DND-41 (cell line): ENCODE results near the gene GTF2F2.

ENCODE experiments used
- CTCF ChIP-seq: IDR thresholded peaks from 2 replicates; pipeline ENCODE4 v1.5.1; 2012; ENCODE audit warnings: borderline replicate concordance, low read length, moderate library complexity, mild to moderate bottlenecking; ENCODE audit not compliant: poor library complexity, severe bottlenecking; ENCODE audit errors: extremely low read depth
- EZH2 ChIP-seq: IDR thresholded peaks from 3 replicates; pipeline ENCODE4 v1.6.1; 2012; ENCODE audit warnings: borderline replicate concordance, low read depth, mild to moderate bottlenecking, moderate library complexity, low read length, inconsistent platforms; ENCODE audit not compliant: severe bottlenecking

- TF ChIP-seq CTCF (no peak), EZH2 (no peak)
These were observed 122.2 kb downstream of the GTF2F2 start for GRCh38 chr13:45242524-45242923.
